ENCODE data around the gene FAM171A2.
"Not testable (repeated sequence)": the region's sequence is repeated elsewhere in the genome, so short reads cannot be mapped to it uniquely, and the experiment has no call there.

Gene FAM171A2

DNA sequence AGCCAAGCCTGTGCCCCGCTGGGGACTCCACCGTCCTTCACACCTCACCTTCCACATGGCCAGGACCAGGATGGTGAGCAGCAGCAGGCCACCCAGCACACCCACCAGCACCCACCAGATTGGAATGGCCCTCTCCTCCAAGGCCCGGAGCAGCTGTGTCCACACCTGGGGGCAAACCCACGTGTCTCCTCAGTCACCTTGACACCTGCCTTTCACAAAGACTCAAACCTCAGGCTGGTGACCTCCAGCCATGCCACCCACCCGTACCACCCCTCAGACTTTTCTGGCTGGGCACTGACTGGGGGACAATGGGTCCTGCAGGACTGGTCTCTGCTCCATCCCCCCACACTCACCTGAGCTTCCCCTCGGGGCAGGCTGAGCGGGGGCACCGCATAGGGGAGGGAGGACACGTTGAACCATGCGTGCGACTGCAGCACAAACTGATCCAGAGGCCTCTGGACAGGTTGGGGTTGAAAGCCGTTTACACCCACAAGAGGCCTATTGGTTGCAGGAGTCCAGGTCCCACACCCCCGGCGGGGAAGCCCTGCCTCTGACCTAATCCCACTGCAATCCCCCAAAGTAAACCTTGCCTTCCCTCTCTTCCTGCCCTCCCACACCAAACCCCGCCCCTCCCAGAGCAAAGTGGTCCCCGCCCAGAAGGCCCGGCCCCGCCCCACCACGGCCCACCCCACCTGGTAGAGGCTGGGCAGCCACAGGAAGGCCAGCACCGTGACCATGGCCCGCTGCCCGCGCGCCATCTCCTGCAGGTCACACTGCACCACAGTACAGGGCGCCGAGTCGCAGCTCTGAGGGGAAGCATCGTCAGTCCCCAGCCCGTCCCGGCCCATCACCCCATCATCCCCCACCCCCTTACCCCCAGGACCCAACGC is 10.9 kb upstream of the FAM171A2 start:
- H4K91ac ChIP-seq (ENCODE audit: low read depth, low read length): no peak overlapping the region
- H2BK5ac ChIP-seq (ENCODE audit: low read depth, low read length, poor library complexity): no peak overlapping the region
- no peak overlapping the region for H2AFZ ChIP-seq (ENCODE audit: insufficient read depth, low read length, poor library complexity)
- WGBS (ENCODE audit: extremely low coverage, insufficient coverage, insufficient read length): no CpG with 5 or more reads among the region's 31 CpGs
- no peak overlapping the region for H3K4ac ChIP-seq (ENCODE audit: low read depth, low read length)
- H3K4me1 ChIP-seq (ENCODE audit: control insufficient read depth in 1 of 2, insufficient read depth in 2 of 2, low read length in 2 of 2): peaks cover 10 to 12% of the 10 kb centered on the region in 2 experiments
- peak overlapping the region; percentile 16 for H2BK12ac ChIP-seq (ENCODE audit: low read length)
- H2AK5ac ChIP-seq (ENCODE audit: low read length): no peak overlapping the region
- no peak overlapping the region for H3K23ac ChIP-seq (ENCODE audit: low read length)
- H3K4me2 ChIP-seq (ENCODE audit: low read length): no peak overlapping the region
- H3K9ac ChIP-seq (ENCODE audit: low read length): no peak overlapping the region
- no peak overlapping the region for H4K12ac ChIP-seq (ENCODE audit: low read depth, low read length)
- H3K18ac ChIP-seq (ENCODE audit: low read length): no peak overlapping the region
- H3K9me3 ChIP-seq (ENCODE audit: insufficient read depth, low read depth, low read length): peaks cover 3% of the 10 kb centered on the region
- no peaks in the 10 kb centered on the region for H3K36me3 ChIP-seq (ENCODE audit: control insufficient read depth in 1 of 2, insufficient read depth in 2 of 2, low read length in 2 of 2)
- H3K27ac ChIP-seq (ENCODE audit: low read depth, low read length): no peak overlapping the region
- no peak overlapping the region for H3K14ac ChIP-seq (ENCODE audit: low read length)
- H4K8ac ChIP-seq (ENCODE audit: low read depth, low read length): peak overlapping the region; percentile 31
- no peak overlapping the region for H3K4me3 ChIP-seq (ENCODE audit: low read depth, low read length)
- H3K79me1 ChIP-seq (ENCODE audit: low read length): no peaks in the 10 kb centered on the region
- H3K27me3 ChIP-seq (ENCODE audit: insufficient read depth, low read length): no peaks in the 10 kb centered on the region
- no peak overlapping the region for H2BK120ac ChIP-seq (ENCODE audit: insufficient read depth, low read length, poor library complexity)
- DNase-seq: no peak
- H3K79me2 ChIP-seq (ENCODE audit: control insufficient read depth, insufficient read depth, low read length, poor library complexity): peaks cover 2% of the 10 kb centered on the region

DNA sequence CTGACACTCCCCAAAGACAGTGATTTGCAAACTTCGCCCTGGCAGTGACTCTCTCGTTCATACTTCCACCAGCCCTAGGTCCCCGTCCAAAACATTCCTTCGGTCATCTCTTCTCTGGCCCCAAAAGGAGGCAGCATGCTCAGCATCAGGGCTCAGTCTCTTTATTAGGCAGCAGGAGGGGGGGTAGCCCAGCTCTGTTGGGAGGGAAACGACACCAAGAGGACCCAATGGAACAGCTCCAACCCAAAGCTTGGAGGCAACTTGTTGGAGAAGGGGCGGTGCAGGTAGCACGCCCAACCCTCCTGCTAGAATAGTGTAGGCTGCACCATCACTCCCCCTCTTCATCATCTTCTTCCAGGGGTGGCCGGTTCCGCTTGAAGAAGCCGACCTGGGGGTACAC is 8.4 kb upstream of the FAM171A2 start:
- H3K27ac ChIP-seq (ENCODE audit: low read depth, low read length): no peak overlapping the region
- H3K79me2 ChIP-seq (ENCODE audit: control insufficient read depth, insufficient read depth, low read length, poor library complexity): peaks cover 2% of the 10 kb centered on the region
- H3K36me3 ChIP-seq (ENCODE audit: control insufficient read depth in 1 of 2, insufficient read depth in 2 of 2, low read length in 2 of 2): no peaks in the 10 kb centered on the region
- H3K14ac ChIP-seq (ENCODE audit: low read length): no peak overlapping the region
- H2BK12ac ChIP-seq (ENCODE audit: low read length): no peak overlapping the region
- no CpG with 5 or more reads among the region's 10 CpGs for WGBS (ENCODE audit: extremely low coverage, insufficient coverage, insufficient read length)
- H3K4me1 ChIP-seq (ENCODE audit: control insufficient read depth in 1 of 2, insufficient read depth in 2 of 2, low read length in 2 of 2): peaks cover 10 to 12% of the 10 kb centered on the region in 2 experiments
- H3K9me3 ChIP-seq (ENCODE audit: insufficient read depth, low read depth, low read length): no peaks in the 10 kb centered on the region
- no peak overlapping the region for H3K4ac ChIP-seq (ENCODE audit: low read depth, low read length)
- no peaks in the 10 kb centered on the region for H3K27me3 ChIP-seq (ENCODE audit: insufficient read depth, low read length)
- H2AK5ac ChIP-seq (ENCODE audit: low read length): no peak overlapping the region
- no peaks in the 10 kb centered on the region for H3K79me1 ChIP-seq (ENCODE audit: low read length)
- H3K23ac ChIP-seq (ENCODE audit: low read length): no peak overlapping the region
- no peak overlapping the region for H4K8ac ChIP-seq (ENCODE audit: low read depth, low read length)
- H3K4me3 ChIP-seq (ENCODE audit: low read depth, low read length): no peak overlapping the region
- no peak overlapping the region for H4K91ac ChIP-seq (ENCODE audit: low read depth, low read length)
- H3K4me2 ChIP-seq (ENCODE audit: low read length): no peak overlapping the region
- H2BK5ac ChIP-seq (ENCODE audit: low read depth, low read length, poor library complexity): no peak overlapping the region
- no peak overlapping the region for H2AFZ ChIP-seq (ENCODE audit: insufficient read depth, low read length, poor library complexity)
- H4K12ac ChIP-seq (ENCODE audit: low read depth, low read length): no peak overlapping the region
- H2BK120ac ChIP-seq (ENCODE audit: insufficient read depth, low read length, poor library complexity): no peak overlapping the region
- DNase-seq: no peak
- H3K18ac ChIP-seq (ENCODE audit: low read length): no peak overlapping the region
- H3K9ac ChIP-seq (ENCODE audit: low read length): no peak overlapping the region

DNA sequence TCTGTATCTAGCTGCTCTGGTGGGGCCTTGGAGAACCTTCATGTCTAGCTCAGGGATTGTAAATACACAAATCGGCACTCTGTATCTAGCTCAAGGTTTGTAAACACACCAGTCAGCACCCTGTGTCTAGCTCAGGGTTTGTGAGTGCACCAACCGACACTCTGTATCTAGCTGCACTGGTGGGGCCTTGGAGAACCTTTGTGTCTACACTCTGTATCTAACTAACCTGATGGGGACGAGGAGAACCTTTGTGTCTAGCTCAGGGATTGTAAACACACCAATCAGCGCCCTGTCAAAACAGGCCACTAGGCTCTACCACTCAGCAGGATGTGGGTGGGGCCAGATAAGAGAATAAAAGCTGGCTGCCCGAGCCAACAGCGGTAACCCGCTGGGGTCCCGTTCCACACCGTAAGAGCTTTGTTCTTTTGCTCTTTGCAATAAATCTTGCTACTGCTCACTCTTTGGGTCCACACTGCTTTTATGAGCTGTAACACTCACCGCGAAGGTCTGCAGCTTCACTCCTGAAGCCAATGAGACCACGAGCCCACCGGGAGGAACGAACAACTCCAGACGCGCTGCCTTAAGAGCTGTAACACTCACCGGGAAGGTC is 5.9 kb upstream of the FAM171A2 start:
- not testable (repeated sequence) for H3K4me3 ChIP-seq (ENCODE audit: low read depth, low read length); H3K79me2 ChIP-seq (ENCODE audit: control insufficient read depth, insufficient read depth, low read length, poor library complexity); H3K4ac ChIP-seq (ENCODE audit: low read depth, low read length); H3K27me3 ChIP-seq (ENCODE audit: insufficient read depth, low read length); H2BK120ac ChIP-seq (ENCODE audit: insufficient read depth, low read length, poor library complexity); H3K9me3 ChIP-seq (ENCODE audit: insufficient read depth, low read depth, low read length); H3K18ac ChIP-seq (ENCODE audit: low read length); H2BK12ac ChIP-seq (ENCODE audit: low read length); H2AFZ ChIP-seq (ENCODE audit: insufficient read depth, low read length, poor library complexity); H3K9ac ChIP-seq (ENCODE audit: low read length); H2BK5ac ChIP-seq (ENCODE audit: low read depth, low read length, poor library complexity); H3K23ac ChIP-seq (ENCODE audit: low read length); DNase-seq; H3K27ac ChIP-seq (ENCODE audit: low read depth, low read length); H3K4me1 ChIP-seq (ENCODE audit: control insufficient read depth in 1 of 2, insufficient read depth in 2 of 2, low read length in 2 of 2); H4K12ac ChIP-seq (ENCODE audit: low read depth, low read length); H3K14ac ChIP-seq (ENCODE audit: low read length); H4K91ac ChIP-seq (ENCODE audit: low read depth, low read length); H2AK5ac ChIP-seq (ENCODE audit: low read length); H4K8ac ChIP-seq (ENCODE audit: low read depth, low read length); H3K79me1 ChIP-seq (ENCODE audit: low read length); H3K36me3 ChIP-seq (ENCODE audit: control insufficient read depth in 1 of 2, insufficient read depth in 2 of 2, low read length in 2 of 2); H3K4me2 ChIP-seq (ENCODE audit: low read length)
- no CpG with 5 or more reads among the region's 17 CpGs for WGBS (ENCODE audit: extremely low coverage, insufficient coverage, insufficient read length)

GRCh38 chr17:44368391-44369243 is 5.0 kb upstream of the FAM171A2 start:
- not testable (repeated sequence) for H2AFZ ChIP-seq (ENCODE audit: insufficient read depth, low read length, poor library complexity); H3K18ac ChIP-seq (ENCODE audit: low read length); H3K14ac ChIP-seq (ENCODE audit: low read length); H4K91ac ChIP-seq (ENCODE audit: low read depth, low read length); H3K36me3 ChIP-seq (ENCODE audit: control insufficient read depth in 1 of 2, insufficient read depth in 2 of 2, low read length in 2 of 2); H3K79me2 ChIP-seq (ENCODE audit: control insufficient read depth, insufficient read depth, low read length, poor library complexity); H3K27me3 ChIP-seq (ENCODE audit: insufficient read depth, low read length); H2BK5ac ChIP-seq (ENCODE audit: low read depth, low read length, poor library complexity); H3K27ac ChIP-seq (ENCODE audit: low read depth, low read length); H3K4me1 ChIP-seq (ENCODE audit: control insufficient read depth in 1 of 2, insufficient read depth in 2 of 2, low read length in 2 of 2); H2BK120ac ChIP-seq (ENCODE audit: insufficient read depth, low read length, poor library complexity); H3K9ac ChIP-seq (ENCODE audit: low read length); H3K4ac ChIP-seq (ENCODE audit: low read depth, low read length); H3K4me3 ChIP-seq (ENCODE audit: low read depth, low read length); H3K4me2 ChIP-seq (ENCODE audit: low read length); H4K12ac ChIP-seq (ENCODE audit: low read depth, low read length); H3K79me1 ChIP-seq (ENCODE audit: low read length); H3K9me3 ChIP-seq (ENCODE audit: insufficient read depth, low read depth, low read length); H2AK5ac ChIP-seq (ENCODE audit: low read length); H4K8ac ChIP-seq (ENCODE audit: low read depth, low read length); H3K23ac ChIP-seq (ENCODE audit: low read length); DNase-seq; H2BK12ac ChIP-seq (ENCODE audit: low read length)
- WGBS (ENCODE audit: extremely low coverage, insufficient coverage, insufficient read length): 100% methylated on average over 2 of the region's 42 CpGs
